Vagina (tissue), 2 donors: ENCODE data around the gene EYS.

Source experiments
- POLR2A ChIP-seq, 2 donors: fragments of 450-650 bp; IDR thresholded peaks; one replicate each; pipeline ENCODE4 v1.6.1; 2017; ENCODE audit warnings: antibody characterized with exemption in 2 of 2, mild to moderate bottlenecking in 2 of 2, moderate library complexity in 2 of 2
- POLR2AphosphoS5 ChIP-seq, 2 donors: sonication (generic); formaldehyde crosslinking; IDR thresholded peaks; one replicate each; pipeline ENCODE4 v1.9.0; 2017; ENCODE audit warnings: antibody characterized with exemption in 2 of 2, mild to moderate bottlenecking in 2 of 2, low read depth in 1 of 2; ENCODE audit not compliant: insufficient read depth in 1 of 2
- TF ChIP-seq, protein P1 (sequence below), 3 experiments: fragments of 450-650 bp in 2 of 3; fragments of 200-600 bp in 1 of 3; sonication (generic) in 1 of 3; IDR thresholded peaks; one replicate each; pipeline ENCODE4 v1.5.1; 2017 to 2019; ENCODE audit warnings: antibody characterized with exemption in 3 of 3, mild to moderate bottlenecking in 2 of 3, moderate library complexity in 2 of 3

DNA sequence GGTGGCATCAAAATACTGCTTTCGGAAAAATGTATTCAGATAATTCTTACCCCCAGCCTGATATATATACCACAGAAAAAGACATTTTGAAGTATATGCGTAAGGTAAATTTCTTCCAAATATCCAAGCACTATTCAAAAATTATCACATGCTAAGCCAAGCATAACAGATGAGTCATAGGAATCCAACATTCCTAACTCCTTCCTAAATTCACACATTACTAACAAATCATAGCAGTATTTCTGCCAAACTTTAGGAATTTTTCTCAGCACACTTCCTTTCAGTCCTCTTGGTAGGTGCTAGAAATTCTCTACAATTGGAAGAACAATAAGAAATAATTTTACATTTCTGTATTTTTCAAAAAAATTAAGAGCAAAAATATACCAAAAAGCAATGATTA lies 417.5 kb downstream of the EYS start:
- TF ChIP-seq POLR2A (IDR thresholded peaks at IDR 0.05): no peak
- no peak for TF ChIP-seq POLR2AphosphoS5 (IDR thresholded peaks at IDR 0.05; ENCODE audit: insufficient read depth in 1 of 2, low read depth in 1 of 2)
- TF ChIP-seq, protein P1, sequence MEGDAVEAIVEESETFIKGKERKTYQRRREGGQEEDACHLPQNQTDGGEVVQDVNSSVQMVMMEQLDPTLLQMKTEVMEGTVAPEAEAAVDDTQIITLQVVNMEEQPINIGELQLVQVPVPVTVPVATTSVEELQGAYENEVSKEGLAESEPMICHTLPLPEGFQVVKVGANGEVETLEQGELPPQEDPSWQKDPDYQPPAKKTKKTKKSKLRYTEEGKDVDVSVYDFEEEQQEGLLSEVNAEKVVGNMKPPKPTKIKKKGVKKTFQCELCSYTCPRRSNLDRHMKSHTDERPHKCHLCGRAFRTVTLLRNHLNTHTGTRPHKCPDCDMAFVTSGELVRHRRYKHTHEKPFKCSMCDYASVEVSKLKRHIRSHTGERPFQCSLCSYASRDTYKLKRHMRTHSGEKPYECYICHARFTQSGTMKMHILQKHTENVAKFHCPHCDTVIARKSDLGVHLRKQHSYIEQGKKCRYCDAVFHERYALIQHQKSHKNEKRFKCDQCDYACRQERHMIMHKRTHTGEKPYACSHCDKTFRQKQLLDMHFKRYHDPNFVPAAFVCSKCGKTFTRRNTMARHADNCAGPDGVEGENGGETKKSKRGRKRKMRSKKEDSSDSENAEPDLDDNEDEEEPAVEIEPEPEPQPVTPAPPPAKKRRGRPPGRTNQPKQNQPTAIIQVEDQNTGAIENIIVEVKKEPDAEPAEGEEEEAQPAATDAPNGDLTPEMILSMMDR (IDR thresholded peaks at IDR 0.05): no peak
